Liver (tissue), 3 donors: Measurements from ENCODE around the gene RAB37.

ENCODE experiments used
- CTCF ChIP-seq: fragments of 150-350 bp; IDR thresholded peaks from 2 replicates; pipeline ENCODE4 v1.5.1; 2017; ENCODE audit warnings: improper control_type of control experiment, low read depth, low read length; ENCODE audit not compliant: missing input control
- EGR1 ChIP-seq, 2 donors: IDR thresholded peaks; 2 replicates each; pipeline ENCODE4 v1.6.1; 2016 to 2018; ENCODE audit warnings: antibody characterized with exemption in 2 of 2, low read depth in 2 of 2
- RAD21 ChIP-seq, 2 donors: IDR thresholded peaks; 2 replicates each; pipeline ENCODE4 v1.6.1; 2016; ENCODE audit warnings: antibody characterized with exemption in 2 of 2, mild to moderate bottlenecking in 2 of 2
- REST ChIP-seq: IDR thresholded peaks from 2 replicates; pipeline ENCODE4 v1.6.1; 2016; ENCODE audit warnings: antibody characterized with exemption, mild to moderate bottlenecking
- SP1 ChIP-seq: IDR thresholded peaks from 2 replicates; pipeline ENCODE4 v1.6.1; 2018; ENCODE audit warnings: antibody characterized with exemption, mild to moderate bottlenecking
- TAF1 ChIP-seq: conservative IDR thresholded peaks from 2 replicates; pipeline ENCODE4 v1.6.1; 2016; ENCODE audit warnings: antibody characterized with exemption, mild to moderate bottlenecking
- YY1 ChIP-seq: IDR thresholded peaks from 2 replicates; pipeline ENCODE4 v1.6.1; 2016; ENCODE audit warnings: antibody characterized with exemption, mild to moderate bottlenecking
- TF ChIP-seq, protein P1 (sequence below): IDR thresholded peaks from 2 replicates; pipeline ENCODE4 v1.6.1; 2016; ENCODE audit warnings: antibody characterized with exemption
- donor health status: healthy.
- donor health status: healthy.

DNA sequence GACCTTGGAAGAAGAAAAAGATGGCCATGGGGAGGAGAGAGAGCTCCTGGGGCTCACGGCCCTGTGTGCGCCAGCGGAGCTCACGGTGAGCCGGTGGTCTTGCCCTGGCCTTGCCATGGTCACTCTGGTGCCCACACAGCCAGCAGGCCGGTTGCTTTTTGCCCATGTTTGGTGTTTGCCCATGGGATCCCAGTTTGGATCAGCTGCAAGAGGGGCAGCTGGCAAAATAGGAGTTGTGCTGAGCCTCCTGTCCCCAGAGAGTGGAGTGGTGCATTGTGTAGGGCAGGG is 12.9 kb downstream of the RAB37 start:
- TF ChIP-seq CTCF (no peak), REST (no peak), TAF1 (no peak), SP1 (no peak), EGR1 (IDR thresholded peaks at IDR 0.05; ENCODE audit: low read depth in 2 of 2) (no peak), RAD21 (IDR thresholded peaks at IDR 0.05) (no peak), YY1 (no peak)
- TF ChIP-seq, protein P1, sequence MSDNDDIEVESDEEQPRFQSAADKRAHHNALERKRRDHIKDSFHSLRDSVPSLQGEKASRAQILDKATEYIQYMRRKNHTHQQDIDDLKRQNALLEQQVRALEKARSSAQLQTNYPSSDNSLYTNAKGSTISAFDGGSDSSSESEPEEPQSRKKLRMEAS = no peak
